Retinal pigment epithelial cell (primary cell): ENCODE data around the gene SPOCK3.
"Not testable (repeated sequence)": the region's sequence is repeated elsewhere in the genome, so short reads cannot be mapped to it uniquely, and the experiment has no call there.

ENCODE experiments used
- DNase-seq: peaks from one replicate; pipeline ENCODE4 v3.0.0-alpha.2; 2010; ENCODE audit warnings: low read depth
- H3K4me3 ChIP-seq: 2 replicates; pipeline ENCODE4 v1.5.1; 2011; ENCODE audit warnings: mild to moderate bottlenecking, low read length, control low read depth, moderate library complexity
- CTCF ChIP-seq: conservative IDR thresholded peaks from 2 replicates; pipeline ENCODE4 v1.5.1; 2011; ENCODE audit warnings: low read depth, low read length, control low read depth, inconsistent platforms

The SPOCK3 gene

GRCh38 chr4:166724369-166724768 is 509.9 kb downstream of the SPOCK3 start:
- DNase-seq, result no peak
- no peak for TF ChIP-seq CTCF
- H3K4me3 ChIP-seq, result no peak overlapping the region

DNA sequence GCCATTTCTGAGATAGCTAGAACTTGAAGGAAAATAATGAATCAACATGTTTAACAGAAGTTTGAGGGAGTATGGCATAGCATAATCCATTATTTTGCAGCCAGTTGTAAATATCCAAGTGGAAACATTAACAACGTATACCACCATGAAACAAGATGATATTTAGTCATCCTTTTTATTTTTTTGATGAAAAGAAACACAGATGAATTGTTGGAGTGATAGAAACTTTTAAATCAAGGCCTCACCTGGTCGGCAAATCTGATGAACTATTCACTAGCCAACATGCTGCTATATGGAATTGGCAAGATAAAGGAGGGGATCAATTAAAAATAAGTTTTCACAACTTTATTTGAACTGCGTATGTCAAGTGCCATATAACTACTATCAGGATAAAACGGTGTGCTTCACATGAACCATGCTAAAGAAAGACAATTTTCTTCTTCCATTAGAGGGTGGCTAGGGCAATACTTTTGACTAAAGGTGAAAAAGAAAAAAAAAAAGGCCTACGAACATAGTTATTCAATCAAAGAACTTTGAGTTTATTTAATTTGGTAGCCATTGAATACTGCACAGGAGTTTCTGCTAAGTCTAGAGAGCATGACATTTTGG is 510.7 kb downstream of the SPOCK3 start:
- TF ChIP-seq CTCF, result no peak
- DNase-seq, result no peak
- H3K4me3 ChIP-seq, result no peak overlapping the region

DNA sequence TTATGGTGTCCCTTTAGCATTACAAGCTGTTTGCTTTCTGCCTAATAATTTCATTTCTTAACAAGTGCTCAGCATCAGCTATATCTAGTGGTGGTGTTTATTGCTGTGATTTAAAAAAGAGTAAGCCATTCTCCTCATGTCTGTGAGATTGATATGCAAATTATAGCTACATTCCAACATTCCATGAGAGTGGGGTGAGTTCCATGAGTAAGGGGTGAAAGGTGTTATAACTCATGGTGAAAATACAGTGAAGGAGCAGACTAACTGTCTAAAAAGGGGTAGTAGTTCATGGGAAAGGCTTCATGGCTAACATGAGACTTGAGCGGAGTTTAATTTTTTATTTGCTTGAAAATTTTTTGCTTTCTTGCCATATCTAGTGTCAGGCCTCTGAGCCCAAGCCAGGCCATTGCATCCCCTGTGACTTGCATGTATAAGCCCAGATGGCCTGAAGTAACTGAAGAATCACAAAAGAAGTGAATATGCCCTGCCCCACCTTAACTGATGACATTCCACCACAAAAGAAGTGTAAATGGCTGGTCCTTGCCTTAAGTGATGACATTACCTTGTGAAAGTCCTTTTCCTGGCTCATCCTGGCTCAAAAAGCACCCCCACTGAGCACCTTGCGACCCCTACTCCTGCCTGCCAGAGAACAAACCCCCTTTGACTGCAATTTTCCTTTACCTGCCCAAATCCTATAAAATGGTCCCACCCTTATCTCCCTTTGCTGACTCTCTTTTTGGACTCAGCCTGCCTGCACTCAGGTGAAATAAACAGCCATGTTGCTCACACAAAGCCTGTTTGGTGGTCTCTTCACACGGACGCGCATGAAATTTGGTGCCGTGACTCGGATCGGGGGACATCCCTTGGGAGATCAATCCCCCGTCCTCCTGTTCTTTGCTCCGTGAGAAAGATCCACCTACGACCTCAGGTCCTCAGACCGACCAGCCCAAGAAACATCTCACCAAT is 518.3 kb downstream of the SPOCK3 start:
- peak; percentile 7 for DNase-seq
- H3K4me3 ChIP-seq, result not testable (repeated sequence)

DNA sequence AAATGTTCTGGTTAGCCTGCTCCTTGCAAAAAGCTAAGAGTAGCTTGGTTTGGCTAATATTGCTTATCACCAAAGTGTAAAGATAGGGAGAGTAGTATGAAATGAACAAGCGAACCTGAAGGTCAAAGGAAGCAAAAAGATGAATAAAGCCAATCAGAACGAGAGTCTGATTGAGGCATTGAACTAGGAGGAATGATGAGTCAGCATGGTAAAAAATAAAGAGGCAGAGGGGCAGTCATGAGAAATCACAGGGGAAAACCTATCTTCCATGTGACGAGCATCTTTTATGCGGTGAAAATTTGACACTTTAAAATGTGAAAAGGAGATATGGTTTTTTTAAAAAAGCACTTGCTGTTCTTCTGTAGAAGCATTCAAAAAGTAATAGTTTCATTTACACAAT is 533.7 kb downstream of the SPOCK3 start:
- H3K4me3 ChIP-seq, result no peak overlapping the region
- no peak for TF ChIP-seq CTCF
- no peak for DNase-seq

GRCh38 chr4:166688835-166689234 is 545.5 kb downstream of the SPOCK3 start:
- H3K4me3 ChIP-seq, result no peak overlapping the region
- DNase-seq, result no peak
- TF ChIP-seq CTCF, result no peak

DNA sequence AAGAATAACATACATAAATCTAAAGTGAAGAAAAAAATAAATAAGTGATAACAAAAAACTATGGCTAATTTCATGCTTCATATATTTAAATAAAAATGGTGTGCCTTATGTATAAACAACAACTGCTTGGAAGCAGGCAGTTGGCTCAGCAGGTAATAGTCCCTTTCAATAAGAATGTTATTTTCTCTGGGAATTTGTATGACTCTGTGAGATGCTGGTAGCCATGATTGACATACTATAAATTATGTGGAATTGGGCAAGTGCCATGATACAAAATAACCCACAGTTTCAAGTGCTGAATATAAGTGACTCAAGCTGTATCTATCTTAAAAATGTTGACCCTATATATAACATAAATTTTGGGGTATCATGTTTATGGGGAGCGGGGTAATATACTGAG is 546.5 kb downstream of the SPOCK3 start:
- no peak overlapping the region for H3K4me3 ChIP-seq
- no peak for TF ChIP-seq CTCF
- no peak for DNase-seq
